AG04449 (cell line): ENCODE results near the gene SEL1L2.

Experiments used
- CTCF ChIA-PET: fragments of 350-600 bp; formaldehyde crosslinking; extraction: SDS; loops from one replicate; lab custom pipeline; 2021; ENCODE audit warnings: antibody characterized with exemption; lab: Yijun Ruan, JAX
- POLR2A ChIA-PET: fragments of 400-600, 350-600 bp; formaldehyde crosslinking; extraction: SDS; loops from one replicate; lab custom pipeline; 2020; ENCODE audit warnings: antibody characterized with exemption, inconsistent platforms; lab: Yijun Ruan, JAX
- DNase-seq: peaks from one replicate; pipeline ENCODE4 v3.0.0-alpha.2; 2010; ENCODE audit warnings: low read depth, low spot score
- H3K4me3 ChIP-seq: 2 replicates; pipeline ENCODE4 v1.5.1; 2011; ENCODE audit warnings: low read depth, mild to moderate bottlenecking, control low read depth, low read length
- TF ChIP-seq, protein P1 (sequence below): IDR thresholded peaks from one replicate; pipeline ENCODE4 v1.5.1; 2011; ENCODE audit warnings: mild to moderate bottlenecking, moderate library complexity, low read length, control low read depth, inconsistent platforms; ENCODE audit not compliant: insufficient read depth; ENCODE audit errors: missing control alignments

The SEL1L2 gene

DNA sequence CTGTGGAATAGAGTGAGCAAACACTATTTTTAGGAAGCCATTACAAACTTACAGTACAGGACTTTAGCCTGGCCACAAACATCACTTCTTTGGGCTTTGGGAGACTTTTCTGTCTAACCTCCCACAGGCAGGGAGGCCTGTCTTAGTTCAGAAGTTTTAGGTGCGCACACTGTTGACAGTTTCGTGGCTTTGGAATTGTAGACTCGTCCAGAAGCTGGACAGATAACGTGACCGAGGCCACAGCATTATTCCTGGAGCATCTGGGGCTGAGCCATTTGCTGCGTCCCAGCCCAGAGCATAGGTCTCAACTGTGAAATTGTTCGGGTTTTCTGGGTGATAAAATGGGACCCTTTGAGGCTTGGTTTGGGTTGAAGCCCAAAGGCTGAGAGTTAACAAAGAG is 151.8 kb downstream of the SEL1L2 start:
- ChIA-PET POLR2A (interaction anchor here (0.7 kb wide), 1 partner anchor 21 kb away, joined by 3 read pairs; no protein-coding TSS in a partner anchor), CTCF (interaction anchor here (2.5 kb wide), 1 partner anchor 18 kb away, joined by 10 read pairs; no protein-coding TSS in a partner anchor)
- TF ChIP-seq, protein P1, sequence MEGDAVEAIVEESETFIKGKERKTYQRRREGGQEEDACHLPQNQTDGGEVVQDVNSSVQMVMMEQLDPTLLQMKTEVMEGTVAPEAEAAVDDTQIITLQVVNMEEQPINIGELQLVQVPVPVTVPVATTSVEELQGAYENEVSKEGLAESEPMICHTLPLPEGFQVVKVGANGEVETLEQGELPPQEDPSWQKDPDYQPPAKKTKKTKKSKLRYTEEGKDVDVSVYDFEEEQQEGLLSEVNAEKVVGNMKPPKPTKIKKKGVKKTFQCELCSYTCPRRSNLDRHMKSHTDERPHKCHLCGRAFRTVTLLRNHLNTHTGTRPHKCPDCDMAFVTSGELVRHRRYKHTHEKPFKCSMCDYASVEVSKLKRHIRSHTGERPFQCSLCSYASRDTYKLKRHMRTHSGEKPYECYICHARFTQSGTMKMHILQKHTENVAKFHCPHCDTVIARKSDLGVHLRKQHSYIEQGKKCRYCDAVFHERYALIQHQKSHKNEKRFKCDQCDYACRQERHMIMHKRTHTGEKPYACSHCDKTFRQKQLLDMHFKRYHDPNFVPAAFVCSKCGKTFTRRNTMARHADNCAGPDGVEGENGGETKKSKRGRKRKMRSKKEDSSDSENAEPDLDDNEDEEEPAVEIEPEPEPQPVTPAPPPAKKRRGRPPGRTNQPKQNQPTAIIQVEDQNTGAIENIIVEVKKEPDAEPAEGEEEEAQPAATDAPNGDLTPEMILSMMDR, result no peak
- H3K4me3 ChIP-seq, result no peak overlapping the region
- DNase-seq, result no peak

DNA sequence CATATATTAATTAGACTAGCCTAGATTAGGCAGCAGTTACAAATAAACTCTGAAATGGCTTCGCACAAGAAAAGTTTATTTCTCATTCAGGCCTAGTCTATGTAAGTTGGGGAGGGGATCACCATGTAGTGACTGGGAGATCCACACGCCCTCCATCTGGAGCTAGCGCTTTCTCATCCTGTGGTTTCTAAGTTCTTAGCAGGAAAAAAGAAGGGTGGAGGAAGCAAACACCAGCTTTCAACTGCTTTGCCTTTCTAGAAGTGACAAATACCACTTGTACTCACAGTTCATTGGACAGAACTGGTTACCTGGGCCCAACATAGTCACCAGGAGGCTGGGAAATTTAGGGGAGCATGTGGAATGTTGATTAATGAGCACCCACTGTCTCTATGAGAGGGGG is 158.9 kb downstream of the SEL1L2 start:
- TF ChIP-seq, protein P1, result no peak
- H3K4me3 ChIP-seq, result no peak overlapping the region
- CTCF ChIA-PET, result interaction anchor here (1.0 to 4.4 kb wide), 2 partner anchors 12 to 225 kb away, joined by 3 to 19 read pairs; no protein-coding TSS in a partner anchor
- POLR2A ChIA-PET, result no interaction called here
- no peak for DNase-seq

DNA sequence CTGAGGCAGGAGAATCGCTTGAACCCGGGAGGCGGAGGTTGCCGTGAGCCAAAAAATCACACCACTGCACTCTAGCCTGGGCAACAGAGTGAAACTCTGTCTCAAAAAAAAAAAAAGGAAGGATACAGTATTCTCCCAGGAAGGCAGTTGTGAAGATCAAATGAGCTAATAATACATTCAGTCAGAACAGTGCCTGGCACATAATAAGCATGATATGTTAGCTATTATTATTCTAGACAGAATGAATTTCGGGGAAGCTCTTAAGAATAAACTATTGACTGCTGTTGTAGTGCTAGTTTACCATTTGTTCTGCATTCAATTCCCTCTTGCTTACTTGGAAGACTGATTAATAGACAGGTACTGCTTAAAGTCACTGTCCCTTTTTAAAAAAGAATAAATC is 164.9 kb downstream of the SEL1L2 start:
- POLR2A ChIA-PET, result no interaction called here
- H3K4me3 ChIP-seq, result no peak overlapping the region
- DNase-seq, result no peak
- CTCF ChIA-PET, result interaction anchor here (1.4 to 1.9 kb wide), 2 partner anchors 9 to 229 kb away, joined by 4 to 6 read pairs; no protein-coding TSS in a partner anchor
- TF ChIP-seq, protein P1, result no peak

DNA sequence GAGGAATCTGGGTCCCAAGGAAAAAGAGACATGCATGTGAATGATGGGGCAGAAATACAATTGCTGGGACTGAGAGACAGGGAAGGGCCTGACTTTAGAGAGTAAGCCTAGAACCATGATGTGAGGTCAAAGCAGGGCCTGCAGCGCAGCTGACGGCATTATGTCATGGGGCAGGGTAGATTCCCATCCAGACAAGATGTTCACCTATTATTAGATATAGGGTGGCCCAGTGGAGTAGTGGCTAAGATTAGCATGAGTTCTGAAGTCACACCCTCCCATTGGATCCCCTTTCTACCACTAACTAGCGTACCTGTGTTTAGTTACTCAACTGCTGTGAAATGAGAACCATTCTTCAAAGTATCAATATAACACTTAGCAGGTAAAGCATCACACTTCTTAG is 166.0 kb downstream of the SEL1L2 start:
- POLR2A ChIA-PET, result no interaction called here
- DNase-seq, result no peak
- CTCF ChIA-PET, result interaction anchor here (2.4 kb wide), 1 partner anchor 230 kb away, joined by 16 read pairs; no protein-coding TSS in a partner anchor
- TF ChIP-seq, protein P1, result no peak
- no peak overlapping the region for H3K4me3 ChIP-seq

DNA sequence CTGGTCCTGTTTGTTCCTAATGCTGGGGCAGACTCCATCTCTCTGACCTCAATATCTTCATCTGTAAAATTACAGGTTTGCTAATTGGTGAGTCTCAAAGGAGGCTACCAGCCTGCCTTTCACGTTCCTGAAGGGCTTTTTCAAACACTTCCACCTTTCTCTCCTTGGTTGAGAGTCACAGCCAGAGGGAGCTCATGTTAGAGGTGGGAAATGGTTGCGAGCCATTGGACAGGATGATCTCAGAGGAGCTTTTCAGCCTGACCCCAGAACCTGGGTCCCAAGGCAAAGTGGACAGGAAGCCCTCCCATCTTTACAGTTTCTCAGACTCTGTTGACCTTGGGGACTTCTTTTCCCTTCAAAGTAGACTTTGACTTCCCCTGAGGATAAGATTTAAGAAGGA is 168.0 kb downstream of the SEL1L2 start:
- no peak overlapping the region for H3K4me3 ChIP-seq
- DNase-seq, result no peak
- ChIA-PET CTCF (interaction anchor here (0.6 to 2.4 kb wide), 4 partner anchors 9 to 232 kb away, joined by 3 to 16 read pairs (median 3); no protein-coding TSS in a partner anchor), POLR2A (no interaction called here)
- TF ChIP-seq, protein P1, result no peak

DNA sequence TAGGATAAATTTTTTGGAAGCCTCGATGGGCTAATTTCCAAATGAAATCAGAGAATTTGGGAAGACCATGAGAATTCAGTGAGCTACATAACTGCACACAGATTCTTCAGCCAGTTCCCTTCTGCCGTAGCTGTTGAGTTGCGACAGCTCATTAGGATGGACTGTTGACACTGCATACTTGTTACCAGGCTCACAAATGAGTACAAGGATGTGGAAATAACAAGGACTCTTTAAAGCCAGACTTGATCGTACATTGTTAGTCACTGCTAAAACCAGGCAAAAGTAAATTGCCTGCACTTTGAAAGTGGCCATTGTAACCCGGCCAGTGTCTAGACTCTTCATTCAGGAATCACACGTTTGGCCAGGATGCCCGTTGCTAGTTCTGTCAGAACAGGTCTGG is 168.5 kb downstream of the SEL1L2 start:
- no peak overlapping the region for H3K4me3 ChIP-seq
- CTCF ChIA-PET, result interaction anchor here (1.2 to 7.1 kb wide), 4 partner anchors 22 to 233 kb away, joined by 3 to 127 read pairs (median 4); no protein-coding TSS in a partner anchor
- POLR2A ChIA-PET, result no interaction called here

More for the DNA sequence above, 168.5 kb downstream of the SEL1L2 start:
- peak; percentile 10 for DNase-seq
- TF ChIP-seq, protein P1, result no peak
